Ovary (tissue), 9 donors: Measurements from ENCODE around the gene FOXD2. TPM values are rescaled to one million over a fixed set of nuclear protein-coding genes. Genes with fewer than 3 reads are reported as not detected.
"Not testable (repeated sequence)": the region's sequence is repeated elsewhere in the genome, so short reads cannot be mapped to it uniquely, and the experiment has no call there.

Source experiments
- DNase-seq, 5 donors: peaks; one replicate each; pipeline ENCODE4 v3.0.0-alpha.2; 2019 to 2020
- H3K27ac ChIP-seq, 2 donors: fragments of 200-600 bp; one replicate each; pipeline versions ENCODE4 v1.5.1 to v1.8.0; 2019 to 2022
- H3K27me3 ChIP-seq: fragments of 200-600 bp; one replicate; pipeline ENCODE4 v1.8.0; 2022
- H3K36me3 ChIP-seq: fragments of 200-600 bp; sonication (generic); one replicate; pipeline ENCODE4 v1.5.1; 2019
- H3K4me1 ChIP-seq: one replicate; pipeline ENCODE4 v1.8.1; 2013; ENCODE audit warnings: mild to moderate bottlenecking, moderate library complexity; ENCODE audit not compliant: insufficient read depth
- H3K4me3 ChIP-seq: fragments of 200-600 bp; sonication (generic); one replicate; pipeline ENCODE4 v1.5.1; 2017
- H3K9me3 ChIP-seq, 2 donors: fragments of 200-600 bp in 1 of 2; sonication (generic) in 1 of 2; one replicate each; pipeline versions ENCODE4 v1.5.1 to v1.8.1; 2013 to 2019; ENCODE audit warnings: mild to moderate bottlenecking in 1 of 2, moderate library complexity in 1 of 2
- CTCF ChIP-seq, 3 donors: fragments of 450-650 bp in 2 of 3; fragments of 200-600 bp in 1 of 3; IDR thresholded peaks; one replicate each; pipeline versions ENCODE4 v1.5.1 to v1.8.0; 2016 to 2022; ENCODE audit warnings: antibody characterized with exemption in 3 of 3, mild to moderate bottlenecking in 1 of 3
- EP300 ChIP-seq: sonication (generic); formaldehyde crosslinking; IDR thresholded peaks from one replicate; pipeline ENCODE4 v1.6.1; 2017; ENCODE audit warnings: antibody characterized with exemption
- POLR2A ChIP-seq: fragments of 450-650 bp; IDR thresholded peaks from one replicate; pipeline ENCODE4 v1.6.1; 2017; ENCODE audit warnings: antibody characterized with exemption, mild to moderate bottlenecking, moderate library complexity
- WGBS, 3 donors: extraction: QIAGEN DNeasy Blood & Tissue Kit in 1 of 3; methylation state at CpG; one replicate each; pipeline versions ENCODE4 v1.1.5 to v1.1.7; 2013 to 2017; 5-methylcytosine and 5-hydroxymethylcytosine counted together
- intact Hi-C, 4 donors: fragments of 100-400 bp; cut with DNase I; formaldehyde crosslinking; loops; one replicate each; pipeline versions ENCODE4 v1.11.0 to v1.15.1; 2022 to 2023
- polyA plus RNA-seq, 2 donors: library from polyadenylated mRNA; stranded (reverse); fragments of 200-250 nt in 1 of 2; fragments of 350-450 nt in 1 of 2; fragmentation: Illumina TruSeq in 1 of 2; extraction: RNeasy Lipid Tissue Mini Kit (QIAGEN cat#74804) in 1 of 2; gene quantifications; one replicate each; pipeline ENCODE4 v1.2.3, GENCODE V29; 2013 to 2014
- total RNA-seq, 7 donors: library from RNA; depleted of rRNA in 2 of 7; stranded (reverse); fragments of >200 nt in 2 of 7; fragmentation: NEBNext Ultra II Directional in 3 of 7; extraction: Animal tissue kit (Norgen Biotek cat#: 25700) in 3 of 7; gene quantifications; one replicate each; pipeline versions ENCODE4 v1.1.0 to v1.2.4, GENCODE V29; 2016 to 2023
- donor health status: DM: no; HTN: no; CAD: no; lungs with moderate emphysema.
- donor health status: DM: no; HTN: no; CAD: no.
- donor health status: Bipolar disorder and iron deficiency.
- donor health status: DM: yes; HTN: yes; CAD: no.
- donor health status: DM: no; HTN: no; CAD: no.
- donor health status: DM: yes; HTN: yes; CAD: no.

Gene FOXD2
- total and polyA plus RNA-seq, 9 donors = 0.05 to 0.18 (median 0.09) TPM; not detected in 3

- no peak overlapping the region for H3K4me3 ChIP-seq
- no peaks in the 10 kb centered on the region for H3K4me1 ChIP-seq
- no peaks in the 10 kb centered on the region for H3K9me3 ChIP-seq
- no peaks in the 10 kb centered on the region for H3K36me3 ChIP-seq
- 65 to 79% (median 69%) methylated on average over 4 of the region's 4 CpGs for WGBS, 3 donors
- H3K27me3 ChIP-seq = no peaks in the 10 kb centered on the region
- TF ChIP-seq CTCF (IDR thresholded peaks at IDR 0.05) (no peak), POLR2A (no peak), EP300 (no peak)
- DNase-seq = no peak
- no peak overlapping the region for H3K27ac ChIP-seq
- intact Hi-C loops = no loop called here
These were observed 18.4 kb downstream of the FOXD2 start for GRCh38 chr1:47456250-47456649.

GRCh38 chr1:47457547-47457946 is 19.7 kb downstream of the FOXD2 start:
- H3K27me3 ChIP-seq, H3K36me3 ChIP-seq, H3K9me3 ChIP-seq, DNase-seq, H3K27ac ChIP-seq, H3K4me3 ChIP-seq, H3K4me1 ChIP-seq, intact Hi-C loops: not testable (repeated sequence)
- WGBS, 3 donors = 78 to 84% (median 83%) methylated on average over 16 of the region's 16 CpGs

- H3K4me3 ChIP-seq = no peak overlapping the region
- no peaks in the 10 kb centered on the region for H3K27me3 ChIP-seq
- H3K4me1 ChIP-seq = no peaks in the 10 kb centered on the region
- no peaks in the 10 kb centered on the region for H3K36me3 ChIP-seq
- H3K9me3 ChIP-seq = no peaks in the 10 kb centered on the region
- intact Hi-C loops = no loop called here
- H3K27ac ChIP-seq = no peak overlapping the region
- TF ChIP-seq POLR2A (no peak), CTCF (IDR thresholded peaks at IDR 0.05) (no peak), EP300 (no peak)
- no peak for DNase-seq
- 14 to 18% (median 17%) methylated on average over 11 of the region's 11 CpGs for WGBS, 3 donors
These were observed 21.5 kb downstream of the FOXD2 start for GRCh38 chr1:47459253-47459788.

- Histone ChIP-seq H3K4me3 (no peak overlapping the region), H3K4me1 (no peaks in the 10 kb centered on the region), H3K36me3 (no peaks in the 10 kb centered on the region), H3K9me3 (no peaks in the 10 kb centered on the region), H3K27me3 (no peaks in the 10 kb centered on the region), H3K27ac (no peak overlapping the region)
- DNase-seq = no peak
- WGBS, 3 donors = 12 to 20% (median 13%) methylated on average over 5 of the region's 5 CpGs
- no peak for TF ChIP-seq CTCF (IDR thresholded peaks at IDR 0.05)
- no peak for TF ChIP-seq POLR2A
- no peak for TF ChIP-seq EP300
- intact Hi-C loops = no loop called here
These were observed 22.2 kb downstream of the FOXD2 start for GRCh38 chr1:47460040-47460439.

GRCh38 chr1:47460456-47460855 is 22.6 kb downstream of the FOXD2 start:
- H3K27me3 ChIP-seq = no peaks in the 10 kb centered on the region

More at GRCh38 chr1:47460456-47460855, 22.6 kb downstream of the FOXD2 start:
- Histone ChIP-seq H3K36me3 (no peaks in the 10 kb centered on the region), H3K4me1 (no peaks in the 10 kb centered on the region), H3K9me3 (no peaks in the 10 kb centered on the region), H3K27ac (no peak overlapping the region), H3K4me3 (no peak overlapping the region)
- DNase-seq = no peak
- intact Hi-C loops = no loop called here
- TF ChIP-seq POLR2A = no peak
- no peak for TF ChIP-seq CTCF (IDR thresholded peaks at IDR 0.05)
- TF ChIP-seq EP300 = no peak
